HepG2 (cell line): ENCODE data around the gene DOCK1. TPM values are rescaled to one million over a fixed set of nuclear protein-coding genes. Genes with fewer than 3 reads are reported as not detected.

Source experiments
- ATAC-seq: fragments of 200-7000 bp; cut with Tn5 transposase; 3 replicates; pipeline ENCODE4 v1.9.1; 2020; ENCODE audit warnings: mild to moderate bottlenecking, moderate library complexity
- BruUV-seq: library from RNA; stranded (reverse); fragments of 400-500 nt; replicated peaks from 2 replicates; lab custom pipeline; 2021; lab: Mats Ljungman, UMichigan
- CTCF ChIA-PET: fragments of 300-600 bp; formaldehyde crosslinking; extraction: SDS; loops from one replicate; lab custom pipeline; 2021; ENCODE audit warnings: low total read pairs, inconsistent platforms, low intra/inter-chr PET ratio; lab: Yijun Ruan, JAX
- POLR2A ChIA-PET: fragments of 350-600 bp; sonication (Branson Sonifier 250); formaldehyde crosslinking; loops from one replicate; lab custom pipeline; 2020; ENCODE audit warnings: antibody characterized with exemption, inconsistent platforms; lab: Yijun Ruan, JAX
- DNase-seq: peaks from one replicate; pipeline ENCODE4 v3.0.0-alpha.2; 2015; ENCODE audit warnings: low spot score
- FAIRE-seq: peaks from 3 replicates; lab custom pipeline; 2011; peaks lifted over from hg19 to GRCh38; lab: Jason Lieb, UNC
- H2AFZ ChIP-seq: one replicate; pipeline ENCODE4 v1.6.1; 2011; ENCODE audit warnings: low read length, inconsistent platforms
- H3K27ac ChIP-seq: fragments of 300-600 bp; 3 replicates; pipeline ENCODE4 v1.8.0; 2011; ENCODE audit warnings: mixed run types, mild to moderate bottlenecking, mixed read lengths, low read length, inconsistent platforms; ENCODE audit not compliant: insufficient read depth; ENCODE audit errors: extremely low read length
- H3K27me3 ChIP-seq, 2 experiments: fragments of 200-600 bp in 1 of 2; 2 replicates in 1 of 2; 3 replicates in 1 of 2; pipeline versions ENCODE4 v1.6.0 to v1.8.0; 2011; ENCODE audit warnings: low read length in 2 of 2, mild to moderate bottlenecking in 2 of 2, moderate library complexity in 2 of 2, inconsistent platforms in 1 of 2; ENCODE audit not compliant: insufficient read depth in 2 of 2, control insufficient read depth in 1 of 2
- H3K36me3 ChIP-seq, 2 experiments: fragments of 200-600 bp in 1 of 2; replicated peaks in 1 of 2; 2 replicates in 1 of 2; 3 replicates in 1 of 2; pipeline versions ENCODE4 v1.5.1 to v1.8.0; 2011; ENCODE audit warnings: low read length in 2 of 2, inconsistent platforms in 1 of 2; ENCODE audit not compliant: insufficient read depth in 2 of 2, control insufficient read depth in 1 of 2
- H3K4me1 ChIP-seq: 2 replicates; pipeline ENCODE4 v1.5.1; 2012; ENCODE audit warnings: low read length, inconsistent platforms; ENCODE audit not compliant: insufficient read depth
- H3K4me2 ChIP-seq: 2 replicates; pipeline ENCODE4 v1.6.0; 2011; ENCODE audit warnings: low read depth, low read length, inconsistent platforms
- H3K4me3 ChIP-seq, 3 experiments: fragments of 200-600 bp in 1 of 3; sonication (generic), shearing (Covaris generic) in 1 of 3; replicated peaks in 1 of 3; 2 replicates each; pipeline ENCODE4 v1.5.1; 2011 to 2016; ENCODE audit warnings: low read length in 3 of 3, inconsistent platforms in 2 of 3, low read depth in 2 of 3, mild to moderate bottlenecking in 2 of 3, control low read depth in 1 of 3, mixed read lengths in 1 of 3; ENCODE audit not compliant: insufficient read depth in 1 of 3
- H3K79me2 ChIP-seq: one replicate; pipeline ENCODE4 v1.6.1; 2011; ENCODE audit warnings: low read length, inconsistent platforms; ENCODE audit not compliant: insufficient read depth
- H3K9ac ChIP-seq: 2 replicates; pipeline ENCODE4 v1.6.0; 2011; ENCODE audit warnings: mild to moderate bottlenecking, low read depth, low read length, inconsistent platforms; ENCODE audit not compliant: insufficient read depth
- H3K9me3 ChIP-seq: 2 replicates; pipeline ENCODE4 v1.5.1; 2012; ENCODE audit warnings: mild to moderate bottlenecking, low read length
- H4K20me1 ChIP-seq: 2 replicates; pipeline ENCODE4 v1.6.0; 2011; ENCODE audit warnings: inconsistent platforms, mild to moderate bottlenecking, low read length, moderate library complexity; ENCODE audit not compliant: insufficient read depth
- BATF2 ChIP-seq: sonication (generic); formaldehyde crosslinking; IDR thresholded peaks from 2 replicates; pipeline ENCODE4 v1.8.0; 2022; ENCODE audit warnings: mild to moderate bottlenecking, missing genetic modification reagents, moderate library complexity
- CERS6 ChIP-seq: sonication (generic); formaldehyde crosslinking; IDR thresholded peaks from 2 replicates; pipeline ENCODE4 v1.5.0; 2020; ENCODE audit warnings: missing genetic modification reagents
- FOXP1 ChIP-seq, 2 experiments: fragments of 450-650 bp in 1 of 2; IDR thresholded peaks; 2 replicates each; pipeline ENCODE4 v1.6.1; 2017 to 2018; ENCODE audit warnings: antibody characterized with exemption in 1 of 2
- GATAD1 ChIP-seq: IDR thresholded peaks from 2 replicates; pipeline ENCODE4 v1.6.1; 2016; ENCODE audit warnings: missing genetic modification reagents, missing compliant biosample characterization
- MEF2D ChIP-seq: sonication (generic); formaldehyde crosslinking; IDR thresholded peaks from 2 replicates; pipeline ENCODE4 v1.5.1; 2020; ENCODE audit warnings: mild to moderate bottlenecking, missing genetic modification reagents
- PCBP2 ChIP-seq: fragments of 200-400 bp; formaldehyde crosslinking; optimal IDR thresholded peaks from 2 replicates; pipeline ENCODE3; 2018; ENCODE audit warnings: low read length, low read depth; ENCODE audit not compliant: poor library complexity, severe bottlenecking
- PTBP1 ChIP-seq: fragments of 200-400 bp; formaldehyde crosslinking; IDR thresholded peaks from 2 replicates; pipeline ENCODE4 v1.6.1; 2018; ENCODE audit warnings: low read length, low read depth; ENCODE audit not compliant: poor library complexity, severe bottlenecking
- SMAD9 ChIP-seq: sonication (generic); formaldehyde crosslinking; IDR thresholded peaks from 2 replicates; pipeline ENCODE4 v1.5.1; 2020; ENCODE audit warnings: mild to moderate bottlenecking, missing genetic modification reagents
- SYNCRIP ChIP-seq: fragments of 200-400 bp; formaldehyde crosslinking; IDR thresholded peaks from 2 replicates; pipeline ENCODE4 v1.6.1; 2018; ENCODE audit warnings: mild to moderate bottlenecking, low read depth, low read length; ENCODE audit not compliant: insufficient read depth
- ZNF609 ChIP-seq: sonication (generic); formaldehyde crosslinking; IDR thresholded peaks from 2 replicates; pipeline ENCODE4 v1.4.0; 2020; ENCODE audit warnings: mild to moderate bottlenecking, missing genetic modification reagents, borderline replicate concordance
- WGBS: methylation state at CpG from one replicate; pipeline ENCODE4 v1.1.6; 2017; ENCODE audit warnings: low lambda C conversion rate; 5-methylcytosine and 5-hydroxymethylcytosine counted together
- in situ Hi-C: cut with HindIII; loops from 2 replicates; pipeline ENCODE4 v1.10.0; 2017; ENCODE audit warnings: low pct_unique_long_range_greater_than_20kb; ENCODE audit not compliant: extremely low pct_ligation_motif_present
- intact Hi-C: fragments of 100-400 bp; cut with micrococcal nuclease; formaldehyde crosslinking; loops from one replicate; pipeline ENCODE4 v1.10.0; 2022; ENCODE audit not compliant: unreplicated experiment
- polyA plus RNA-seq, 8 experiments: library from polyadenylated mRNA; depleted of rRNA in 3 of 8; stranded (reverse) in 7 of 8; unstranded in 1 of 8; fragments of >200 nt; fragmentation: Illumina TruSeq in 4 of 8; extraction: Trizol in 4 of 8; gene quantifications; 2 replicates each; pipeline versions ENCODE4 v1.2.1 to v1.2.3, GENCODE V29; 2011 to 2016; ENCODE audit warnings: low read depth in 4 of 8, missing spikeins in 1 of 8, mixed read lengths in 1 of 8; ENCODE audit not compliant: insufficient read depth in 1 of 8
- total RNA-seq, 5 experiments: library from RNA; depleted of rRNA; stranded (reverse); fragments of >200 nt; fragmentation: Illumina TruSeq; extraction: Trizol; gene quantifications; 2 replicates each; pipeline ENCODE4 v1.2.3, GENCODE V29; 2016; ENCODE audit warnings: low read depth in 1 of 5
- TF ChIP-seq, protein P1 (sequence below): sonication (generic); formaldehyde crosslinking; IDR thresholded peaks from 2 replicates; pipeline ENCODE4 v1.5.1; 2020; ENCODE audit warnings: missing genetic modification reagents, mild to moderate bottlenecking, borderline replicate concordance
- TF ChIP-seq, protein P2 (sequence below): sonication (generic); formaldehyde crosslinking; IDR thresholded peaks from 2 replicates; pipeline ENCODE4 v1.9.0; 2021; ENCODE audit warnings: missing genetic modification reagents, borderline replicate concordance

Gene DOCK1
- total and polyA plus RNA-seq, 2 of the 13 experiments (the other 11 are each of a cell fraction or from before 2014, with no cell fraction given), result 8.3 to 25.5 TPM

DNA sequence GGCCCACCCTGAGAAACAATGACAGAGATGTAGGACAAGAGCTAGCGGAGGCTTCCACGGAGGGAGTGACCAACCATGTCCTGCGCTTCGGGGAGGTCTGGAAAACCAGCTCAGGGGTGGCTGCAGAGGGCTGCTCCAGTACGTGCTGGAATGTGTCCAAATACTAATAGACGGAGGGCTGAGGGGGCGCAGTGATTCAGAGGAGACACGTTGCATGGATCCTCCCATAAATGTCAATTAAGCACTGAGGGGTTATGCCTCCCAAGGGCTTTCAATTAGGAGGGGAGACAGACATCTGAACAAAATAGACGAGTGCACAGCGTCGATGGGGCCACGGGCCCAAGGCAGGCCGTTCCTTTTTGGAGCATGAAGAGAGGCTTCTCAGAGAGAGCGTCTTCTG is 592.9 kb downstream of the DOCK1 start (continued):
- TF ChIP-seq SMAD9 (CRISPR knock-in tag) (no peak), GATAD1 (CRISPR knock-in tag) (no peak), MEF2D (no peak), FOXP1 (IDR thresholded peaks at IDR 0.05) (no peak), FOXP1 (CRISPR knock-in tag; IDR thresholded peaks at IDR 0.05) (no peak), PCBP2 (no peak), PTBP1 (no peak)
- TF ChIP-seq, protein P1, sequence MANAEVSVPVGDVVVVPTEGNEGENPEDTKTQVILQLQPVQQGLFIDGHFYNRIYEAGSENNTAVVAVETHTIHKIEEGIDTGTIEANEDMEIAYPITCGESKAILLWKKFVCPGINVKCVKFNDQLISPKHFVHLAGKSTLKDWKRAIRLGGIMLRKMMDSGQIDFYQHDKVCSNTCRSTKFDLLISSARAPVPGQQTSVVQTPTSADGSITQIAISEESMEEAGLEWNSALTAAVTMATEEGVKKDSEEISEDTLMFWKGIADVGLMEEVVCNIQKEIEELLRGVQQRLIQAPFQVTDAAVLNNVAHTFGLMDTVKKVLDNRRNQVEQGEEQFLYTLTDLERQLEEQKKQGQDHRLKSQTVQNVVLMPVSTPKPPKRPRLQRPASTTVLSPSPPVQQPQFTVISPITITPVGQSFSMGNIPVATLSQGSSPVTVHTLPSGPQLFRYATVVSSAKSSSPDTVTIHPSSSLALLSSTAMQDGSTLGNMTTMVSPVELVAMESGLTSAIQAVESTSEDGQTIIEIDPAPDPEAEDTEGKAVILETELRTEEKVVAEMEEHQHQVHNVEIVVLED (CRISPR knock-in tag), result no peak

DNA sequence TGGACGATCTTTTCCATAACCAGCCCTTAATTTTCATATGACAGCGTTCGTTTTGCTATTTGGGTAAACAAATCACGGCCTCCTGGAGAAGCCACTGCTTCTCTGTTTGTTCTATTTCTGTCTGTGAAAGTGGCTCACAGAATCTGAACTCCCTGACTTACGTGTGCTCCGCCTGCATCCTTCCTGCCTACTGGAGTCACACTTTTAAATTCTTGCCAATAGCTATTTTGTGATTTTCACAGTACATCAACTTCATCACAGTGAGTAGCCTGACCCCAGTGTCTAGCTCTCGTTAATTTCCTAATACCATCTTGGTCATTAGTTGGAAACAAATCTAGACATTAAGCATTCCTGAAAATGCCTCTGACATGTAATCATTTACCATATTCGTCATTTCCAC is 594.9 kb downstream of the DOCK1 start:
- Histone ChIP-seq H3K4me3 (no peak overlapping the region), H3K79me2 (no peaks in the 10 kb centered on the region), H3K36me3 (no peaks in the 10 kb centered on the region), H3K4me2 (no peak overlapping the region), H2AFZ (no peak overlapping the region), H3K27me3 (peaks cover 2 to 48% of the 10 kb centered on the region in 2 experiments; a peak in 3 of 5 replicates), H3K27ac (no peak overlapping the region), H3K9me3 (no peaks in the 10 kb centered on the region), H3K9ac (no peak overlapping the region), H4K20me1 (no peaks in the 10 kb centered on the region), H3K4me1 (no peaks in the 10 kb centered on the region)
- intact Hi-C loops, result no loop called here
- BruUV-seq, result no TSS peak
- ChIA-PET CTCF (no interaction called here), POLR2A (no interaction called here)
- WGBS, result 4% methylated on average over 8 of the region's 8 CpGs
- in situ Hi-C loops, result no loop called here
- ATAC-seq (no peak), DNase-seq (no peak), FAIRE-seq (no peak)
- TF ChIP-seq ZNF609 (CRISPR knock-in tag) (no peak), SYNCRIP (no peak), BATF2 (no peak), CERS6 (CRISPR knock-in tag) (no peak)
- TF ChIP-seq, protein P2, sequence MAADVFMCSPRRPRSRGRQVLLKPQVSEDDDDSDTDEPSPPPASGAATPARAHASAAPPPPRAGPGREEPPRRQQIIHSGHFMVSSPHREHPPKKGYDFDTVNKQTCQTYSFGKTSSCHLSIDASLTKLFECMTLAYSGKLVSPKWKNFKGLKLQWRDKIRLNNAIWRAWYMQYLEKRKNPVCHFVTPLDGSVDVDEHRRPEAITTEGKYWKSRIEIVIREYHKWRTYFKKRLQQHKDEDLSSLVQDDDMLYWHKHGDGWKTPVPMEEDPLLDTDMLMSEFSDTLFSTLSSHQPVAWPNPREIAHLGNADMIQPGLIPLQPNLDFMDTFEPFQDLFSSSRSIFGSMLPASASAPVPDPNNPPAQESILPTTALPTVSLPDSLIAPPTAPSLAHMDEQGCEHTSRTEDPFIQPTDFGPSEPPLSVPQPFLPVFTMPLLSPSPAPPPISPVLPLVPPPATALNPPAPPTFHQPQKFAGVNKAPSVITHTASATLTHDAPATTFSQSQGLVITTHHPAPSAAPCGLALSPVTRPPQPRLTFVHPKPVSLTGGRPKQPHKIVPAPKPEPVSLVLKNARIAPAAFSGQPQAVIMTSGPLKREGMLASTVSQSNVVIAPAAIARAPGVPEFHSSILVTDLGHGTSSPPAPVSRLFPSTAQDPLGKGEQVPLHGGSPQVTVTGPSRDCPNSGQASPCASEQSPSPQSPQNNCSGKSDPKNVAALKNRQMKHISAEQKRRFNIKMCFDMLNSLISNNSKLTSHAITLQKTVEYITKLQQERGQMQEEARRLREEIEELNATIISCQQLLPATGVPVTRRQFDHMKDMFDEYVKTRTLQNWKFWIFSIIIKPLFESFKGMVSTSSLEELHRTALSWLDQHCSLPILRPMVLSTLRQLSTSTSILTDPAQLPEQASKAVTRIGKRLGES, result no peak
